ENCODE results near the gene MUC5B.
"Not testable (repeated sequence)": the region's sequence is repeated elsewhere in the genome, so short reads cannot be mapped to it uniquely, and the experiment has no call there.

Gene MUC5B

DNA sequence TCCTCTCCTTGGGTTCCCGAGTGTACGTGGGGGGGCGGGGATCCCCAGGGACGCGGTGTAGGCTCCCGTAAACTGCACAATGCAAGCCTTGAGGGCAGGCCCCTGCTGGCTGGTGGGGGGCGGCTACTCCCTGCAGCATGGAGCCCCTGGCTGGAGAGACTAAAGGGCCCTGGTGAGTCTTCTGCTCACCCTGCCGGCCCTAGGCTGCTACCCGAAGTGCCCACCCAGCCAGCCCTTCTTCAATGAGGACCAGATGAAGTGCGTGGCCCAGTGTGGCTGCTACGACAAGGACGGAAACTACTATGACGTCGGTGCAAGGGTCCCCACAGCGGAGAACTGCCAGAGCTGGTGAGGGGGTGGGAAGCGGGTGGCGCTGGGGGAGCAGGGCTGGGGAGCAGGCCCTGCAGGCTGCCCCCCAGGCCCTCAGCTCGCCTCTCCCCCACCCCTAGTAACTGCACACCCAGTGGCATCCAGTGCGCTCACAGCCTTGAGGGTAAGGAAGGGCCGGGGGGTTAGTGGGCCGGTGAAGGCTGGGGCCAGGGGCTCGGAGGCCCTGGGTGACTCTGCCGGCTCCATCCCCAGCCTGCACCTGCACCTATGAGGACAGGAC lies 16.8 kb downstream of the MUC5B start:
- Mint-ChIP-seq H3K4me3 (no peak overlapping the region), H3K27me3 (no peaks in the 10 kb centered on the region), H3K27ac (no peak overlapping the region), H3K9me3 (no peaks in the 10 kb centered on the region), H3K36me3 (no peaks in the 10 kb centered on the region), H3K4me1 (no peaks in the 10 kb centered on the region)

DNA sequence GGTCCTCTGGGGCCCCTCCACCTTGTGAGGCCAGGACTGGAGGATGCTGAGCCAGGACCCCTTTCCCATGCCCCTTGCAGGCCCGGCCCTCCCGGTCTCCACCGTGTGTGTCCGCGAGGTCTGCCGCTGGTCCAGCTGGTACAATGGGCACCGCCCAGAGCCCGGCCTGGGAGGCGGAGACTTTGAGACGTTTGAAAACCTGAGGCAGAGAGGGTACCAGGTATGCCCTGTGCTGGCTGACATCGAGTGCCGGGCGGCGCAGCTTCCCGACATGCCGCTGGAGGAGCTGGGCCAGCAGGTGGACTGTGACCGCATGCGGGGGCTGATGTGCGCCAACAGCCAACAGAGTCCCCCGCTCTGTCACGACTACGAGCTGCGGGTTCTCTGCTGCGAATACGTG lies 17.9 kb downstream of the MUC5B start:
- H3K9me3 Mint-ChIP-seq = no peaks in the 10 kb centered on the region
- H3K36me3 Mint-ChIP-seq = no peaks in the 10 kb centered on the region
- no peaks in the 10 kb centered on the region for H3K4me1 Mint-ChIP-seq
- no peak overlapping the region for H3K27ac Mint-ChIP-seq
- H3K27me3 Mint-ChIP-seq = no peaks in the 10 kb centered on the region
- H3K4me3 Mint-ChIP-seq = no peak overlapping the region

DNA sequence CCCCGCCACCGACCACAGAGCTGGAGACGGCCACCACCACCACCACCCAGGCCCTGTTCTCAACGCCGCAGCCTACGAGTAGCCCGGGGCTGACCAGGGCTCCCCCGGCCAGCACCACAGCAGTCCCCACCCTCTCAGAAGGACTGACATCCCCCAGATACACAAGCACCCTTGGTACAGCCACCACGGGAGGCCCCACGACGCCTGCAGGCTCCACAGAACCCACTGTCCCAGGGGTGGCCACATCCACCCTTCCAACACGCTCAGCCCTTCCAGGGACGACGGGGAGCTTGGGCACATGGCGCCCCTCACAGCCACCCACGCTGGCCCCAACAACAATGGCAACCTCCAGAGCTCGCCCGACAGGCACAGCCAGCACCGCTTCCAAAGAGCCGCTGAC lies 18.8 kb downstream of the MUC5B start:
- no peak overlapping the region for H3K27ac Mint-ChIP-seq
- H3K36me3 Mint-ChIP-seq = no peaks in the 10 kb centered on the region
- H3K27me3 Mint-ChIP-seq = no peaks in the 10 kb centered on the region
- no peaks in the 10 kb centered on the region for H3K4me1 Mint-ChIP-seq
- H3K4me3 Mint-ChIP-seq = no peak overlapping the region
- no peaks in the 10 kb centered on the region for H3K9me3 Mint-ChIP-seq

DNA sequence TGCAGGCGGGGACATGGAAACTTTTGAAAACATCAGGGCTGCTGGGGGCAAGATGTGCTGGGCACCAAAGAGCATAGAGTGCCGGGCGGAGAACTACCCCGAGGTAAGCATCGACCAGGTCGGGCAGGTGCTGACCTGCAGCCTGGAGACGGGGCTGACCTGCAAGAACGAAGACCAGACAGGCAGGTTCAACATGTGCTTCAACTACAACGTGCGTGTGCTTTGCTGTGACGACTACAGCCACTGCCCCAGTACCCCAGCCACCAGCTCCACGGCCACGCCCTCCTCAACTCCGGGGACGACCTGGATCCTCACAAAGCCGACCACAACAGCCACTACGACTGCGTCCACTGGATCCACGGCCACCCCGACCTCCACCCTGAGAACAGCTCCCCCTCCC lies 19.4 kb downstream of the MUC5B start:
- H3K27ac Mint-ChIP-seq = no peak overlapping the region
- H3K9me3 Mint-ChIP-seq = no peaks in the 10 kb centered on the region
- H3K4me3 Mint-ChIP-seq = no peak overlapping the region
- no peaks in the 10 kb centered on the region for H3K36me3 Mint-ChIP-seq
- H3K27me3 Mint-ChIP-seq = no peaks in the 10 kb centered on the region
- H3K4me1 Mint-ChIP-seq = no peaks in the 10 kb centered on the region

DNA sequence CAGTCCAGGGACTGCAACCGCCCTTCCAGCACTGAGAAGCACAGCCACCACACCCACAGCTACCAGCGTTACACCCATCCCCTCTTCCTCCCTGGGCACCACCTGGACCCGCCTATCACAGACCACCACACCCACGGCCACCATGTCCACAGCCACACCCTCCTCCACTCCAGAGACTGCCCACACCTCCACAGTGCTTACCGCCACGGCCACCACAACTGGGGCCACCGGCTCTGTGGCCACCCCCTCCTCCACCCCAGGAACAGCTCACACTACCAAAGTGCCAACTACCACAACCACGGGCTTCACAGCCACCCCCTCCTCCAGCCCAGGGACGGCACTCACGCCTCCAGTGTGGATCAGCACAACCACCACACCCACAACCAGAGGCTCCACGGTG lies 19.9 kb downstream of the MUC5B start:
- not testable (repeated sequence) for H3K4me1 Mint-ChIP-seq, H3K27ac Mint-ChIP-seq, H3K4me3 Mint-ChIP-seq, H3K27me3 Mint-ChIP-seq, H3K9me3 Mint-ChIP-seq, H3K36me3 Mint-ChIP-seq

DNA sequence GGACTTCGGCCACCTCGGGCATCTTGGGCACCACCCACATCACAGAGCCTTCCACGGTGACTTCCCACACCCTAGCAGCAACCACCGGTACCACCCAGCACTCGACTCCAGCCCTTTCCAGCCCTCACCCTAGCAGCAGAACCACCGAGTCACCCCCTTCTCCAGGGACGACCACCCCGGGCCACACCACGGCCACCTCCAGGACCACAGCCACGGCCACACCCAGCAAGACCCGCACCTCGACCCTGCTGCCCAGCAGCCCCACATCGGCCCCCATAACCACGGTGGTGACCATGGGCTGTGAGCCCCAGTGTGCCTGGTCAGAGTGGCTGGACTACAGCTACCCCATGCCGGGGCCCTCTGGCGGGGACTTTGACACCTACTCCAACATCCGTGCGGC lies 20.7 kb downstream of the MUC5B start:
- H3K4me3 Mint-ChIP-seq, H3K36me3 Mint-ChIP-seq, H3K27ac Mint-ChIP-seq, H3K27me3 Mint-ChIP-seq, H3K9me3 Mint-ChIP-seq, H3K4me1 Mint-ChIP-seq: not testable (repeated sequence)

DNA sequence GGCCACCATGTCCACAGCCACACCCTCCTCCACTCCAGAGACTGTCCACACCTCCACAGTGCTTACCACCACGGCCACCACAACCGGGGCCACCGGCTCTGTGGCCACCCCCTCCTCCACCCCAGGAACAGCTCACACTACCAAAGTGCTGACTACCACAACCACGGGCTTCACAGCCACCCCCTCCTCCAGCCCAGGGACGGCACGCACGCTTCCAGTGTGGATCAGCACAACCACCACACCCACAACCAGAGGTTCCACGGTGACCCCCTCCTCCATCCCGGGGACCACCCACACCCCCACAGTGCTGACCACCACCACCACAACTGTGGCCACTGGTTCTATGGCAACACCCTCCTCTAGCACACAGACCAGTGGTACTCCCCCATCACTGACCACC lies 21.7 kb downstream of the MUC5B start:
- H3K4me3 Mint-ChIP-seq, H3K36me3 Mint-ChIP-seq, H3K9me3 Mint-ChIP-seq, H3K4me1 Mint-ChIP-seq, H3K27me3 Mint-ChIP-seq, H3K27ac Mint-ChIP-seq: not testable (repeated sequence)

DNA sequence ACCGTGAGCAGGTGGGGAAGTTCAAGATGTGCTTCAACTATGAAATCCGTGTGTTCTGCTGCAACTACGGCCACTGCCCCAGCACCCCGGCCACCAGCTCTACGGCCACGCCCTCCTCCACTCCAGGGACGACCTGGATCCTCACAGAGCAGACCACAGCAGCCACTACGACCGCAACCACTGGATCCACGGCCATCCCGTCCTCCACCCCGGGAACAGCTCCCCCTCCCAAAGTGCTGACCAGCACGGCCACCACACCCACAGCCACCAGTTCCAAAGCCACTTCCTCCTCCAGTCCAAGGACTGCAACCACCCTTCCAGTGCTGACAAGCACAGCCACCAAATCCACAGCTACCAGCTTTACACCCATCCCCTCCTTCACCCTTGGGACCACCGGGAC lies 22.9 kb downstream of the MUC5B start:
- not testable (repeated sequence) for H3K9me3 Mint-ChIP-seq, H3K4me1 Mint-ChIP-seq, H3K27me3 Mint-ChIP-seq, H3K36me3 Mint-ChIP-seq, H3K4me3 Mint-ChIP-seq, H3K27ac Mint-ChIP-seq

DNA sequence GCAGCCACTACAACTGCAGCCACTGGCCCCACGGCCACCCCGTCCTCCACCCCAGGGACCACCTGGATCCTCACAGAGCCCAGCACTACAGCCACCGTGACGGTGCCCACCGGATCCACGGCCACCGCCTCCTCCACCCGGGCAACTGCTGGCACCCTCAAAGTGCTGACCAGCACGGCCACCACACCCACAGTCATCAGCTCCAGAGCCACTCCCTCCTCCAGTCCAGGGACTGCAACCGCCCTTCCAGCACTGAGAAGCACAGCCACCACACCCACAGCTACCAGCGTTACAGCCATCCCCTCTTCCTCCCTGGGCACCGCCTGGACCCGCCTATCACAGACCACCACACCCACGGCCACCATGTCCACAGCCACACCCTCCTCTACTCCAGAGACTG lies 23.4 kb downstream of the MUC5B start:
- not testable (repeated sequence) for H3K4me3 Mint-ChIP-seq, H3K4me1 Mint-ChIP-seq, H3K9me3 Mint-ChIP-seq, H3K27ac Mint-ChIP-seq, H3K36me3 Mint-ChIP-seq, H3K27me3 Mint-ChIP-seq

DNA sequence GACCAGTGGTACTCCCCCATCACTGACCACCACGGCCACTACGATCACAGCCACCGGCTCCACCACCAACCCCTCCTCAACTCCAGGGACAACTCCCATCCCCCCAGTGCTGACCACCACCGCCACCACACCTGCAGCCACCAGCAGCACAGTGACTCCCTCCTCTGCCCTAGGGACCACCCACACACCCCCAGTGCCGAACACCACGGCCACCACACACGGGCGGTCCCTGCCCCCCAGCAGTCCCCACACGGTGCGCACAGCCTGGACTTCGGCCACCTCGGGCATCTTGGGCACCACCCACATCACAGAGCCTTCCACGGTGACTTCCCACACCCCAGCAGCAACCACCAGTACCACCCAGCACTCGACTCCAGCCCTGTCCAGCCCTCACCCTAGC lies 24.2 kb downstream of the MUC5B start:
- H3K27ac Mint-ChIP-seq, H3K27me3 Mint-ChIP-seq, H3K9me3 Mint-ChIP-seq, H3K4me1 Mint-ChIP-seq, H3K4me3 Mint-ChIP-seq, H3K36me3 Mint-ChIP-seq: not testable (repeated sequence)

DNA sequence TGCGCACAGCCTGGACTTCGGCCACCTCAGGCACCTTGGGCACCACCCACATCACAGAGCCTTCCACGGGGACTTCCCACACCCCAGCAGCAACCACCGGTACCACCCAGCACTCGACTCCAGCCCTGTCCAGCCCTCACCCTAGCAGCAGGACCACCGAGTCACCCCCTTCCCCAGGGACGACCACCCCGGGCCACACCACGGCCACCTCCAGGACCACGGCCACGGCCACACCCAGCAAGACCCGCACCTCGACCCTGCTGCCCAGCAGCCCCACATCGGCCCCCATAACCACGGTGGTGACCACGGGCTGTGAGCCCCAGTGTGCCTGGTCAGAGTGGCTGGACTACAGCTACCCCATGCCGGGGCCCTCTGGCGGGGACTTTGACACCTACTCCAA lies 26.1 kb downstream of the MUC5B start:
- not testable (repeated sequence) for H3K36me3 Mint-ChIP-seq, H3K27ac Mint-ChIP-seq, H3K27me3 Mint-ChIP-seq, H3K4me3 Mint-ChIP-seq, H3K4me1 Mint-ChIP-seq, H3K9me3 Mint-ChIP-seq

DNA sequence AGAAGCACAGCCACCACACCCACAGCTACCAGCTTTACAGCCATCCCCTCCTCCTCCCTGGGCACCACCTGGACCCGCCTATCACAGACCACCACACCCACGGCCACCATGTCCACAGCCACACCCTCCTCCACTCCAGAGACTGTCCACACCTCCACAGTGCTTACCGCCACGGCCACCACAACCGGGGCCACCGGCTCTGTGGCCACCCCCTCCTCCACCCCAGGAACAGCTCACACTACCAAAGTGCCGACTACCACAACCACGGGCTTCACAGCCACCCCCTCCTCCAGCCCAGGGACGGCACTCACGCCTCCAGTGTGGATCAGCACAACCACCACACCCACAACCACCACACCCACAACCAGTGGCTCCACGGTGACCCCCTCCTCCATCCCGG lies 27.5 kb downstream of the MUC5B start:
- not testable (repeated sequence) for H3K36me3 Mint-ChIP-seq, H3K4me3 Mint-ChIP-seq, H3K4me1 Mint-ChIP-seq, H3K9me3 Mint-ChIP-seq, H3K27me3 Mint-ChIP-seq, H3K27ac Mint-ChIP-seq

DNA sequence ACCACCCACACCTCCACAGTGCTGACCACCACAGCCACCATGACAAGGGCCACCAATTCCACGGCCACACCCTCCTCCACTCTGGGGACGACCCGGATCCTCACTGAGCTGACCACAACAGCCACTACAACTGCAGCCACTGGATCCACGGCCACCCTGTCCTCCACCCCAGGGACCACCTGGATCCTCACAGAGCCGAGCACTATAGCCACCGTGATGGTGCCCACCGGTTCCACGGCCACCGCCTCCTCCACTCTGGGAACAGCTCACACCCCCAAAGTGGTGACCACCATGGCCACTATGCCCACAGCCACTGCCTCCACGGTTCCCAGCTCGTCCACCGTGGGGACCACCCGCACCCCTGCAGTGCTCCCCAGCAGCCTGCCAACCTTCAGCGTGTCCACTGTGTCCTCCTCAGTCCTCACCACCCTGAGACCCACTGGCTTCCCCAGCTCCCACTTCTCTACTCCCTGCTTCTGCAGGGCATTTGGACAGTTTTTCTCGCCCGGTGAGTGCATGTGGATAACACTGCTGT lies 28.4 kb downstream of the MUC5B start:
- Mint-ChIP-seq H3K27ac (peak overlapping the region; percentile 51), H3K4me3 (no peak overlapping the region), H3K9me3 (no peaks in the 10 kb centered on the region), H3K4me1 (no peaks in the 10 kb centered on the region), H3K36me3 (no peaks in the 10 kb centered on the region), H3K27me3 (no peaks in the 10 kb centered on the region)

DNA sequence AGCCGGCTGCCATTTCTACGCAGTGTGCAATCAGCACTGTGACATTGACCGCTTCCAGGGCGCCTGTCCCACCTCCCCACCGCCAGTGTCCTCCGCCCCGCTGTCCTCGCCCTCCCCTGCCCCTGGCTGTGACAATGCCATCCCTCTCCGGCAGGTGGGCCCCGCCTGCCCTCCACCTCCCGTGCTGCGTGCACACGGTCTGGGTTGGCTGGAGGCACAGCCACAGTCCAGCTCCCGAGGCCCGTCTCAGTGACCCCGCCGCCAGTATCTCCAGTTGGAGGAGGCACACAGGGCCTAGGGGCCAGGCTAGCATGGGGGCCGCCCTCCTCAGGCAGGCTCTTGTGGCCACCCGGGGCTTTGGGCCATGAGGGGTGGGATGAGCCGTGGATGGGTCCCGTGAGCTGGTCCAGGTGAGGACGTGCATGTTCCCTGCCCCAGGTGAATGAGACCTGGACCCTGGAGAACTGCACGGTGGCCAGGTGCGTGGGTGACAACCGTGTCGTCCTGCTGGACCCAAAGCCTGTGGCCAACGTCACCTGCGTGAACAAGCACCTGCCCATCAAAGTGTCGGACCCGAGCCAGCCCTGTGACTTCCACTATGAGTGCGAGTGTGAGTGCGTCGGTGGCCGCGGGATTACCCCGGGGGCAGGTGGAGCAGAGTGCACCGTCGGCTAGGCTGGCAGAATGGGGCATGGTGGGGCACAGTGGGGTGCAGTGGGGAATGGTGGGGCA lies 29.7 kb downstream of the MUC5B start:
- no peak overlapping the region for H3K27ac Mint-ChIP-seq
- no peak overlapping the region for H3K4me3 Mint-ChIP-seq
- H3K9me3 Mint-ChIP-seq = no peaks in the 10 kb centered on the region
- no peaks in the 10 kb centered on the region for H3K4me1 Mint-ChIP-seq
- no peaks in the 10 kb centered on the region for H3K36me3 Mint-ChIP-seq
- no peaks in the 10 kb centered on the region for H3K27me3 Mint-ChIP-seq

DNA sequence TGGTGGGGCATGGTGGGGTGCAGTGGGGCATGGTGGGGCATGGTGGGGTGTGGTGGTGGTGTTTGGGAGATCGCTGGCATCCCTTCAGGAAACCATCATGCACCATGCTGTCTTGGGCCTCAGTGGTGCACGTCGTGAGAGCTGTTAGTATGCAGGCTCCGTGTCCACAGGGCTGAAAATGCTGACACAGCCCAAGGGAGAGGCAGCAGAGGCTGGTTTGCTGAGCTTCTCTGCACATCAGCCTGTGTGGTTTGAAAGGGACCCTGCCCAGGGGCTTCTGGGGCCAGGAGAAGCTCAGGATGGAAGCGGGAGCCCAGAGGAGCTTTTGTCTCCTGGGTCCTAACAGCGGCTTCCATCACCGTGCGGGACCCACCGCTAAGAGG lies 30.2 kb downstream of the MUC5B start:
- Mint-ChIP-seq H3K36me3 (no peaks in the 10 kb centered on the region), H3K27ac (no peak overlapping the region), H3K9me3 (no peaks in the 10 kb centered on the region), H3K4me1 (no peaks in the 10 kb centered on the region), H3K27me3 (no peaks in the 10 kb centered on the region), H3K4me3 (no peak overlapping the region)

DNA sequence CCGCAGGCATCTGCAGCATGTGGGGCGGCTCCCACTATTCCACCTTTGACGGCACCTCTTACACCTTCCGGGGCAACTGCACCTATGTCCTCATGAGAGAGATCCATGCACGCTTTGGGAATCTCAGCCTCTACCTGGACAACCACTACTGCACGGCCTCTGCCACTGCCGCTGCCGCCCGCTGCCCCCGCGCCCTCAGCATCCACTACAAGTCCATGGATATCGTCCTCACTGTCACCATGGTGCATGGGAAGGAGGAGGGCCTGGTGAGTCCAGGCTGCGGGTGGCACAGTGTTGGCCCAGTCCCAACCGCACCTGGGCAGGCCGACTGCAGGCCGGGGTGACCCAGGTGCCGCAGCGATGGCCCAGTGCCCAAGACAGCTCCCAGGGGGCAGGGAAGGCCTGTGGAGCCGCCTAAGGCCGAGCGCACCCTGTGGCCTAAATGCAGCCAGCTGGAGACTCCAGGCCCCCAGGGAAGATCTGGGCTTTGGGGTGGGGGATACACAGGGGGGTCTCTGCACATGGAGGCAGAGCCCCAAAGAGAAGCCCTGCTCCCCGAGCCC lies 31.3 kb downstream of the MUC5B start:
- Mint-ChIP-seq H3K9me3 (no peaks in the 10 kb centered on the region), H3K36me3 (no peaks in the 10 kb centered on the region), H3K27ac (no peak overlapping the region), H3K4me3 (no peak overlapping the region), H3K4me1 (no peaks in the 10 kb centered on the region), H3K27me3 (no peaks in the 10 kb centered on the region)

DNA sequence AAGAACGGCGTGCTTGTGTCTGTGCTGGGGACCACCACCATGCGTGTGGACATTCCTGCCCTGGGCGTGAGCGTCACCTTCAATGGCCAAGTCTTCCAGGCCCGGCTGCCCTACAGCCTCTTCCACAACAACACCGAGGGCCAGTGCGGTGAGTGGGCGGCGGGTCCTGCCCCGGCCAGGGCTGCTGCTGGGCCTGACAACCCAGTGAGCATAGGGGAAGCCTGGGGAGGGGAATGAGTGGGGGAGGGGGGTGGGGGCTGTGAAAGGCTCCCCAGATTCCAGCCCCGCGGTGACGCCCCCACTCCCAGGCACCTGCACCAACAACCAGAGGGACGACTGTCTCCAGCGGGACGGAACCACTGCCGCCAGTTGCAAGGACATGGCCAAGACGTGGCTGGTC lies 31.9 kb downstream of the MUC5B start:
- no peaks in the 10 kb centered on the region for H3K4me1 Mint-ChIP-seq
- no peaks in the 10 kb centered on the region for H3K36me3 Mint-ChIP-seq

More for the DNA sequence above, 31.9 kb downstream of the MUC5B start:
- H3K9me3 Mint-ChIP-seq = no peaks in the 10 kb centered on the region
- H3K4me3 Mint-ChIP-seq = no peak overlapping the region
- no peak overlapping the region for H3K27ac Mint-ChIP-seq
- no peaks in the 10 kb centered on the region for H3K27me3 Mint-ChIP-seq

All from activated naive CD4-positive, alpha-beta T cell treated with anti-CD3 and anti-CD28 coated beads, Interleukin-2, amount 50 U/mL, for 24 hours (primary cell).